GM21447 (cell line): Measurements from ENCODE around the gene ZBTB42.
A peak's percentile ranks its signal among the peaks of the same experiment; 100 is the strongest.

Source experiments
- ATAC-seq: cut with Tn5 transposase; IDR thresholded peaks from one replicate; pipeline ENCODE4 v1.9.1; 2021; ENCODE audit not compliant: unreplicated experiment

ZBTB42 gene

DNA sequence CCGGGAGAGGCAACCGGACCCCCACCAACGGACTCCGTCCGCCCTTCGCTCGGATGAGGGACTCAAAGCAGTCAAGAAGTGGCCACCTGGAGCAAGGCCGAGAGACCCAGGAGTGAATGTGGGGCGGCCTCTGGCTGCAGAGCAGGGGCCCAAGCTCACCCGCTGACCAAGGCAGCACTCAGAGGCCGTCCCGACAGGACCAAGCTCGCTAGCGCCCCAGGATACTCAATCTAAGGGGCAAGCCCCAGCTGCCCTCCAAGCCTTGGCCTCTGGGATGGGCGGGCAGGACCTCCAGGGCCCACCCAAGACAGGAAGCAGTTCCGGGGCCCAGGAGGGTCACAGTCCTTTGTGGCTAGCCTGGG is 6.3 kb upstream of the ZBTB42 start:
- ATAC-seq: no peak

DNA sequence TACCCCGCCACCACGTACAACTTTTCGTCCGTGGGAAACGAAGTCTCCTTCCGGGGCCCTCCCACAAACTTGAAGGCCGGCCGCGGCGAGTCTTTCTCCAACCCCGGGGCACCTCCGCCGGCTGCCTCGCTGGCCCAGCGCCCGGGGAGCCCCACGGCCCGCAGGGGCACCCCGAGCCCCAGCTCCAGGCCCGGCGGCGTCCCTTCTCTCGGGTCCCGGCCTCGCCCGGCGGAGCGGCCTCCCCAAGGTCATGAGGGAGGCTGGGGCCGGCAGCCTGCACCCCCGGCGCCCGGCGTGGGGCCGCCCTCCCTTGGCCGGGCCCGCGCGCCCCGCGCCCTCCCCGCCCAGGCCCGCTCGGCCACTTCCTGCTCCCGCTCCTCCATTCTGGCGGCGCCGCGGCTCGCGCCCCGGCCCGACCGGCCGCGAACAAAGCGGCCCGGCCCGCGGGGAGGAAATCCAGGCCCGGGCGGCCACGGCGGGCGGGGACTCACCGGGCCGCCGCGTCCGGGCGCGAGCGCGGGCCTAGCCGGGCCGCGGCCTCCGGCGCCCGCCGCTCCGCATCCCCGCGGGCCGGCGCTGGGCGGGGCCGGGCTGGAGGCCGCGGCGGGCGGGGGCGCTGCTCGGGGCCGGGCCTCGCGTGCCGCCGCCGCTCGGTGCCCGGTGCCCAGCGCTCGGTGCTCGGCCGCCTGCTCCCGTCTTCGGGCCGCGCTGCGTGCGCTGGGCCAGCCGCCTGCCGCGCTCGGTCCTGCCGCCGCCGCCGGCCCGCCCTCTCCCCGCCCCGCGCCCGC is 5.7 kb upstream of the ZBTB42 start, which contains the start of gene AKT1:
Gene AKT1, minus strand, starts transcription at position 756 of the 788 bp plus-strand sequence. CDS start 3,105 bp downstream, outside the sequence.
- no peak for ATAC-seq

DNA sequence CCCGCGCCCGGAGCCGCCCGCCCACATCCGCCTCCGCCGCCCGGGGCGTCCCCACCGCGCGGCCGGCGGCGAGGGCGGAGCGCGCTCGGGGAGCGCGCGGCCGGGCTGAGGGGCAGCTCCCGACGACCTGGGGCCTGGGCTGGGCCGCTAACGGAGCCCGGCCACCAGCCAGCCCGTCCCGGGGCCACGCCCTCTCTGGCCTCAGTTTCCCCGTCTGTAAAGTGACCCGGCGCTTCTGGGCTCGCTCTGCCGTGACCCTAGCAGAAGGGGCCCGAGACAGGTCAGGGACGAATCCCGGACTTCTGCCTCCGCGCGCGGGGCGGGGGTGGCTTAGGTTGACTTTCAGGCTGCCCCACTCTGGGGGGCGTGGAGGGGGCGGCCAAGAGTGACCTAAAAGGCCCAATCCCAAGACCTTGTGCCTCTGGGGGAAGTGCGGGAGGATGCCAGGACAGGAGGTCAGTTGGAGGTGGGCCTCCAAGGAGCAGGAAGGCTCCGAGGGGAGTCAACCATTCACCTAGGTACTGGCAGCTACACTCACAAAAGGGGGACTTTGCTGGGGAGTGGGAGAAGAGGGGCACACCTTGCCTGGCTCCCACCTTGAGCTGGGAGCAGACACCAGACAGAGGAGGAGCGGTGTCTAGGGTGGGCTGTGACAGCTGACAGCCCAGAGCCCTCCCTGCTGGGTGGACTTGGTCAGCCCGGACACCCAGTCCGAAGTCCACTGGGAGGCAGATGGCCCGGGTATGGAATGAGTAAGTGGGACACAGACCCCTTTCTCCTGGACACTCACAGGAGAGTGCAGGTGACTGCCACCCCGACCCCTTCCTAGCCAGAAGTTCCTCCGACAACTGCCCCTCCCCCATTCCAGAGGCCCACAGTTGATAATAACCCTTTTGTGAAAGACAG is 4.9 kb upstream of the ZBTB42 start:
- ATAC-seq: no peak

DNA sequence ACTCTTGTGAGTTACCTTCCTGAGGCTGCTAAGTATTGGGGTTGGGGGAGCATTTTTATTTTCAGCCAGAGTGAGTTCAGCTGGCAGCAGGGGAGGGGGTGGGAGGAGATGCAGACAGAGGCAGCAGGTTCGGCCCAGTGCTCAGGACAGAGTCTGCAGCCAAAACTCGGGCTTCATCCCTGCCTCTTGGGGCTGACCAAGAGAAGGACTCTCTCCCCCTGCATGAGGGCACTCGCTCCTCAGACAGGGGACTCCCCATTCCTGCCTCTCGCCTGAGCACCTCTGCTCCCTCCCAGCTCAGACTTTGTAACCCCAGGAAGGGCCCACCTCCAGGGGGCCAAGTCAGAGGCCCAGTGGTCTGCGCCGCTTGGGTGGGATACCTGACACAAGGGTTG is 4.2 kb upstream of the ZBTB42 start:
- no peak for ATAC-seq

DNA sequence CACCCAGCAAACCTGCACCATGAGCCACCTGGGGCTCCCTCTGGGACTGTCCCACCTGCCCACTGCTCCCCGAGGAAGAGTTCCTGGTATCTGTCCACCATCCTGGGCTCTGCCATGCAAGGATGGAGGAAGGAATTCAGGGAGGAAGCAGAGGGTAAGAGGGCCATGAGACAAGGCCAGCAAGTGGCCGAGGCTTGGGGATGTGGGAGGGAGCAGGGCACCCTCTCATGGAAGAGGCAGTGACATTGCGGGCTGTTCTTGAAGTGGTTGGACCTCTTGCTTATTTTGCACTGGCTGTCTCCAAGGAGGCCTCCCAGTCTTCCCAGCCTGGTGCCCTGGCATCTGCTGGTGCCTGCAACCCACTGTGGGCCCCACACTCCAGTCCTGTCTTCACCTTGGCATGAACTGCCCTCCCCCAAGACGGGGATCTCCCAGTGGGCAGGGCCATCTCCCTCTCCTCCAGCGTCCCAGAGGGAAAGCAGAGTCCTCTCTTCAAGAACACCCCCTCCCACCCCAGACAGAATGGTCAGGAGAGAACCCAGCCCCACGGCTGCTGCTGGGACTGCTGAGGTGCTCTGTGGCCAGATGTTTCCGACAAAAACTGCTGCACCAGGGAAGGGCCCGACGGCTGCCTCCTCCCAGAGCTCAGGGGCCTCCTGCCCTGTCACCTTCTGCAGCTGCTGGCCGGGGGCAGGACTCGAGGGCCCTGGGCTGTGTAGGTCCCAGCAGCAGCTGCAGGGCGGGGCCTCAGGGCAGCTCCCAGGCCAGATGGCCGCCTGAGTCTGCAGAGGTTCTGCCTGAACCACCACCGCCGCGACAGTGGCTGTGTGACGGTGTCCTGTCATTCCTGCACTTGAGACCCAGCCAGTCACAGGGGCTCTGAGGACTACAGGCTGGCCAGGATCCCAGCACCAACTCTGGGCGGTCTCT is 3.5 kb upstream of the ZBTB42 start:
- ATAC-seq: no peak

DNA sequence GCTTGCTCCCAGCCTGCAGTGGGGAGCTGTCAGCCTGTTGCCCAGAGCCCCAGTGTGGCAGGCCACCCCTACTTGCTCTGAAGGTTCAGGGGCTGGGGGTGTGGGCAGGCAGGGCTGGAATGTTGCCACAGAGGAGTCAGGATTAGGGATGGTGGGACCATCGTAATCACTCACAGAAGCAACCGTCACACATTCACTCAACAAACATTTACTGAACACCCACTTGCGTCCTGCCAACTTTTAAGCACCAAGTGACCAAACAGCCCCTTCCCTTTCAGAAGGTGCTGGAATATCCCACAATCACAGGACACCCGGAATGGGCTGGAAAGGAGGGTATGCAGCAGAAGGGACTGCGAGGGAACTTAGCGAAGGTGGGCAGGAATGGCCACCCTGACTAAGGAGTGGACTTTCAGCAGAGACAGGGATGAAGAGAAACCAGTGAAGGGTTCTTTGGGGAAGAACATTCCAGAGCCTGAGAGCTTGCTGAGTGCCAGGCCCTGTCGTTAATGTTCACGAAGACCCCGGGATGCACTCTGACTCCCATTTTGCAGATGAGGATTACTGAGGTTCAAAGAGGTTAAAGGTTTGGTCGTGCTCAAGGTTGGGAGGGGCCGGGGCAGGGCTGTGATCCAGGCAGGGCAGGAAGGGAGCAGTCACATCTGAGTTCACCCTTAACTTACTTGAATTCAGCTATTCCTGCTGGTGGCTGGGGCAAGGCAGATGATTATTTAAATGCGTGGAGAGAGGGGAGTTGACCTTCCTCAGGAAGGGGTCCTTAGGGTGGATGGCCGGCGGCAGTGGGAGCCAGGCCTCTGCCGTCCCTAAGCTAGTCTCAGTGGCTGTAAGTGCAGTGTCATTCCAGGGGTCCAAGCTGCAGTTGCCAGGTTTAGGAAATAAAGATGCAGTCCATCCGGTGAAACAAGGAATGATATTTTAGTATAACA is 2.3 kb upstream of the ZBTB42 start:
- no peak for ATAC-seq

DNA sequence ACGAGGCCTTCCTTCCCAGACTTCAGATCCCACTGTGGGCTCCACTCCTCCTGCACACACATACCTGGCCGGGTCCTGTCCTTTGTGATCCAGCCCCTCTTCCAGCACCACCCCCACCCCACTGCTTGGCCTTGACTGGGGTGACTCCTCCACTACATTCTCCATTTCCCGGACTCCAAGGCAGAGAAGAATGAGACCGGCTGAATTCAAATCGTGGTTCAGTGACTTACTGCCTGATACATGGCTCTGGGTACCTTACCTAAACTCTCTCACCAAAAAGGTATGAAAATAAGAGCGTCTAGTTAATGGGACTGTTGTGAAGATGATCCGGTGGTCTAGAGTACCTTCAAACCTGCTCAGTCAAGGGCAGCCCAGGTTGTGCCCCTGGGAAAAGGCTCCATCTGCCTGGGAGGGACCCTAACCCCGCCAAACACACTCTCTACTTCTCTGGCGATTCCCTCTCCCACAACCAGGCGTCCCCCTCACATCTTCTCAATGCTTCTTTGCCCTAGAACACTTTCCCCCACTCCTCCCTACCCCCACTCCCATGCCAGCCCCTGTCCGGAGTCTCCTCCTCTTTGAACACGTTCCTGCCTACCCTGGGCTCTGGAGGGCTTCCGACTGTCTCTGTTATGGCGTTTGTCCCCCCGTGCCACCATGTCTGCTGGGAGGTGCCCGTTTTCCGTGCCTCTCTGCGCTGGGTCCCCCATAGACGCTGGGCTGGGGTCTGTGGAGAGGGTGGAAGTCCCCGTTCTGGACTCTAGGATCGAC is 1.5 kb upstream of the ZBTB42 start:
- ATAC-seq: no peak

DNA sequence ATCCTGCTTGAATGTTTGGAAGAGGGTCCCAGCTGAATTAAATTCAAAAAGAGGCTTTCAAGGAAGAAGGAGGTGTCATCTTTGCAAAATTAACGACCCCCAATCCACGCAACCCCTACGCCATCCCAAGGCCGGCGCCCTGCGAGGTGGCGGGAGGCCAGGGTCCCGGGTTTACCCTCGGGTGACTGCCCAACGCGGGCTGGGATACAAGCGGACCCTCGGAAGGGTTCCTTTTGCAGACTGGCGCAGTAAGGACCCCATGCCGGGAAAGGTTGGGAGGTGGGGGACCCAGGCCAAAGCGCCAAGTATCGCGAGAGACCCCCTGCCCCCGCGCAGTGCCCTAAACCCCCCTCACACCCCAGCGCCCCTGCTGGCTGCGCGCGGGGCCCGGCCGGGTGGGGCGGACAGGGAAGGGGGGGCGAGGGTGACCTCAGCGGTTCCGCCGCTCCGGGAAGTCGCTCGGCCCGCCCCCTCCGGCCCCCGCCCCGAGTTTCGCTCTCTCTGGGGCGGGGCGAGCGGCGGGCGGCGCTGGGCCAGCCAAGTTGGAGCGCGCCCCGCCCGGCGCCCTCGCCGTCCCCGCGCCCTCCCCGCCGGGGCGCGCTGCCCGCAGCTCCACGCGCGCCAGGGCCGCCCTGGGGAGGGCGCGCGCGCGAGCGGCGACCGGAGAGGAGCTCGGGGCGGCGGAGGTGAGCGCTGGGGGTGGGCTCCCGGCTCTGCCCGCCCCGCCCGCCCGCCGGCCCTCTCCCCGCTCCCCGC is 708 bp upstream of the ZBTB42 start:
- peak; percentile 39 for ATAC-seq

DNA sequence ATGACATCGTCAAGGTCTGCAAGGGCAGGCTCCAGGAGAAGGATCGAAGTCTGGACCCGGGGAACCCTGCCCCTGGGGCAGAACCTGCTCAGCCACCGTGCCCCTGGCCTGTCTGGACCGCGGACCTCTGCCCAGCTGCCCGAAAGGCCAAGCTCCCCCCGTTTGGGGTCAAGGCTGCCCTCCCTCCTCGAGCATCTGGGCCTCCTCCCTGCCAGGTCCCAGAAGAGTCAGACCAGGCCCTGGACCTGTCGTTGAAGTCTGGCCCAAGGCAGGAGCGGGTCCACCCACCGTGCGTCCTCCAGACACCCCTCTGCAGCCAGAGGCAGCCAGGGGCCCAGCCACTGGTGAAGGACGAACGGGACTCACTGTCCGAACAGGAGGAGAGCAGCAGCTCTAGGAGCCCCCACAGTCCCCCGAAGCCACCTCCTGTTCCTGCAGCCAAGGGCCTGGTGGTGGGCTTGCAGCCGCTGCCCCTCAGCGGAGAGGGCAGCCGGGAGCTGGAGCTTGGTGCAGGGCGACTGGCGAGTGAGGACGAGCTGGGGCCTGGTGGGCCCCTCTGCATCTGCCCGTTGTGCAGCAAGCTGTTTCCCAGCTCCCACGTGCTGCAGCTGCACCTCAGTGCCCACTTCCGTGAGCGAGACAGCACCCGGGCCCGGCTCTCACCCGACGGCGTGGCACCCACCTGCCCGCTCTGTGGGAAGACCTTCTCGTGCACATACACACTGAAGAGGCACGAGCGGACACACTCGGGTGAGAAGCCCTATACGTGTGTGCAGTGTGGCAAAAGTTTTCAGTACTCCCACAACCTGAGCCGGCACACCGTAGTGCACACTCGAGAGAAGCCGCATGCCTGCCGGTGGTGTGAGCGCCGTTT is 856 bp downstream of the ZBTB42 start:
- ATAC-seq: no peak

DNA sequence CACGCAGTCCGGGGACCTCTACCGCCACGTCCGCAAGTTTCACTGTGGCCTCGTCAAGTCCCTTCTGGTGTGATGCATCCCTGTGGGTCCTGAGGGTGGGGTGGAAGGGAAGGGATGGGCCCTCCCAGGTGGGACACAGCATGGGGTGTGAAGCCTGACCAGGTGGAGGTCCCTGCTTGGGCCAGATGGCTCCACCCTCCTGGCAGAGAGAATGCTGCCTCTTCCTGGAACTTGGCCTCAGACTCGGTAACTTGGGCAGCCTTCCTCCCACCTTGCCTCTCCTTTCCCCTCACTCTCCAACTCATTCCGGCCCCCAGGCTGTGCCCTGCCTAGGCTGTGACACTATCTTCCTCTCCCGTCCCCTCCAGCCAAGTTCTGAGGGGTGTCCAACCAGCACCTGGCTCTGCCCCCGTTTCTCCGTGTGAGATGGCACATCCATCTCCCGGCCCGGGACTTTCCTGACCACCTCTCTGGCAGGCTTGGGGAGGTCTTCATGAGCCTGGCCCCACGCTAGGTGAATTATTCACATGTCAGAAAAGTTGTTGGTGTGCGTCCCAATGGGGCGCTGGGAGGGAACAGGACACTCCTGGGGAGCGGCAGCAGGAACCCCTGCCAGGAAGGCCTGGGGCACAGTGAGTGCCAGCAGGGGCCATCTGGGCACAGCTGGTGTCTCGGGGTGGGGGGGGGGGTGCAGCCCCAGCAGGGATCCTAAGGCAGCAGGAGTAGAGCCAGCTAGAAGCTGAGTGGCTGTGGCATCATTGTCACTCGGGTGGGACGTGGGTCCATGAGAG is 1.7 kb downstream of the ZBTB42 start:
- no peak for ATAC-seq

DNA sequence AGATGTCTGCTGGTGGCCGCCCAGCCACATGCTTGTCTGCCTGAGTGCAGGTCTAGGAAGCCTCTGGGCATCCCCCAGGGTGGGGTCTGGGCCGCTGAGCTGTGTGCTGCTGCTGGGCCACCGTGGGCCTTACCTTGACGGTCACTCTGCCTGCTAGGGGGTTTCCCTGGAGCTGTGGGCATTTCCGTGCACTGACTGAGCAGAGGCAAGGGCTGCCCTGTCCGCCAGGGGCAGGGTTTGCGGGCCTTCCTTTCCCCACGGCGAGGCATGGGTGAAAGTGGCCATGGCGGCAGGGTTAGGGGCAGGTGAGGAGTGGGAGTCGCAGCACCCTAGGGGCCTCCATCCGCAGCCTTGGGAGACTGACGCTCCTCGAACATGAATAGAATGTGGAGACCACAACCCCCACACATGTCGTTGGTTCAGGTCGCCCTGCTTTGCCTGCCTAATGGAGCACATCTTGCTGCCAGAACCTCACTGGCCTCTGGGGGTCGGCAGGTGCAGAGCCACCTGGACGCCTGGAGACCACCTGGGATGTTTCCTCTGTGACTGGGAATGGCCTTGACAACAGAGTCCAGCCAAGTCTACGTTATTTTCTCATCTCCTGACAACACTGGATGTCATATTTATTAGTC is 2.5 kb downstream of the ZBTB42 start:
- ATAC-seq: no peak

DNA sequence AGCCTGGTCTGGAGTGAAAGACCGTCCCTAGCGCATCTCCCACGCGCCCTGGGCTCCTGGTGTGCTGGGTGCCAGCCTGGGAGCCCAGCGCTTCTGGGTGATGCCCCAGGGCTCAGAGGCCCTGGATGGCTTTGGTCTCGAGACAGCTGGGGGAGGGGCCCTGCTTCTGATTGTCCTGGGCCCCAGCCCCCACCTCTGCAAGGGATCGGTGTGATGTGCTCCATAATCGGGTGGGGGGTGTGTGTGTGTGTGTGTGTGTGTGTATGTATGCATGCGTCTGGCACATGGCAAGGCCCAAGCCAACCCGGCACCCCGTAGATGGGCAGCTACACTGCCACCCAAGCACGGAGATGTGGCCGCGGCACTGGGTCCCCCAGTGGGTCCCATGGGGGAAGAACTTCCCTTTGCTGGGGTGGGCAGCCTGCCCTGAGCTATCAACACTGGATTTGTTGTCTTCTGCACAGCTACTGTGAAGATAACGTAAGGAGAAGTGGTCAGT is 3.1 kb downstream of the ZBTB42 start:
- no peak for ATAC-seq

DNA sequence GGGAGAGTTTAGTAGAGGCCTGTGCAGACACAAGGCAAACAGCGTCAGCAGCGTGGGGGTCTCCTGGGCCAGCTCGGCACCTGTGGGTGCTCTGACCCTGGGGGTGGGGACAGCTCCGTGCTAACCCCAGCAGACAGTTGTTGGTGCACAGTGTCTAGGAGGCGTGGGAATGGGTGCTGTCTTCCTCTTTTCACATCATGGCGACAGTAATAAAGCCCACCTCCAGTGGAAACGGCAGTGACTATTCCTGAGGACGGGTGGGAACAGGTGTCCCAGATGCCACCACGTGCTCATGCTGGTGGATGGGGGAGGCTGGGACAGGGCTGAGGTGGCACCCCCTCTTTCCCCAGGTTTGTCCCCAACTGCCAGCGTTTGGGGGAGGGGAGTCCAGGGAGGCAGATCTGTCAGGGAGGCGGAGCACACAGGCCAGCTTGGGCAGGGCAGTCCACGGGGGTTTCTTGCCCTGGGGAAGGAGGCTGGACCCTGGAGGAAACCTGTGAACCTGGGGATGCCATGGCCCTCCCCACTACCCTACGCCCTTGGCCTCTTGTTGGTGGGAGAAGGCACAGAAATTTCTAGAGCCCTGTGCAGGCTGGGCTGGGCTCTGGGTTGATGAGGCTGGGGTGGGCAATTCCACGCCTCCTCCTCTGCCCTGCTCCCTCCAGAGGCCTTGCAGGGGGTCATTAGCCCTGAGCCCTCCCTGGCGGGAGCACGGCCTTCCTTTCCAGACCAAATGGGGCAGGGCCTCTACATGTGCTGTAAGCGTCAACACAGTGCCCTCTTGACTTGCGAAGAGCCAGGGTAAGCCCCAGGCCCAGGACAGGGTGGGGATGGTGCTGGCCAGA is 3.8 kb downstream of the ZBTB42 start:
- ATAC-seq: no peak

DNA sequence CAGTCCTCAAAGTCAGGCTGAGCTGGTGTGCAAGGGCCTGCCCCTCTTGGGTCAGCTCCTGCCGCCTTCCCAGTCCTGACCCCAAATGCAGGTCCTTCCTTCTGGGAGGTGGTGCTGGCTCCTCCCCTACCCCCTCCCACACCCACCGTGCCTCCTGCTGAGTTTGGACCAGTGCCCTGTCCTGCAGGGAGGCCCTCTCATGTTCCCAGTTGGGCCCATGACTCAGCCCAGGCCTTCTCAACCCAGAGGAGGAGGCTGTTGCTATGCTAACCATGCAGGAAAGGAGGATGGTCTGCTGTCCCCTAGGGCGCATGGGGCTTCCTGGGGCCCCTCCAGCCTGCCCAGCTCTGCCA is 4.4 kb downstream of the ZBTB42 start:
- ATAC-seq: no peak

DNA sequence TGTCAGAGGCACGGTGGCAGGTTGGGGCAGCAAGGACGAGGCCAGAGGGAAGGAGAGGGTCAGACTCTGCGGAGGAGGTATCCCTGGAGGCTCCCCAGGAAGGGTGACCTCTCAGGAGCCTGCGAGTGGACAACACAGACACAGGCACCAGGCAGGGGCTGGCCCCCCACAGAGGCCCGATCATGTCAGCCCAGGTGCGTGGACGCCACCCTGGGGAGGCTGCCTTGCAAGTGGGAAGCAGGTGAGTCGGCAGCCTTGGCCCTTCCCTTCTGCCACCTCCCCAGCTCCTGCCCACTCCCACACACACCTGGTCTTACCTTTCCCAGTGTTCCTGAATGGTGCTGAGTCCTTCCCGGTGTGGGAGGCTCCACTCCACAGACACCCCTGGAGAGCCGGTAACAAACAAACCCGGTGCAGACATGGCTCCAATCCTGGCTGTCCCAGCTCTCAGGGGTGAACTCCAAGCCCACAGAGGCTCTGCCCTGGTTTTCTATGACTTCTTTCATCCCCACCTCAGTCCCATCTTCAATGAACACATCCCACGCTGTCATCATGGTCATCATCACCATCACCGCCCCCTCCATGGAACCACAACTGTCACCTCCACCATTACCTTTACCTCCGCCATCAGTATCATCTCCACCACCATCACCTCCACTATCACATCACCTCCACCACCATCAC is 5.2 kb downstream of the ZBTB42 start:
- no peak for ATAC-seq
